HL-60 (cell line): ENCODE results near the gene KCNJ12.
"Not testable (repeated sequence)": the region's sequence is repeated elsewhere in the genome, so short reads cannot be mapped to it uniquely, and the experiment has no call there.

ENCODE experiments used
- GABPA ChIP-seq: IDR thresholded peaks from 2 replicates; pipeline ENCODE4 v1.6.1; 2012; ENCODE audit warnings: low read depth
- POLR2AphosphoS5 ChIP-seq: IDR thresholded peaks from 2 replicates; pipeline ENCODE4 v1.6.1; 2012; ENCODE audit warnings: low read depth
- SPI1 ChIP-seq: IDR thresholded peaks from 2 replicates; pipeline ENCODE4 v1.6.1; 2012; ENCODE audit warnings: low read depth, mild to moderate bottlenecking, borderline replicate concordance
- TF ChIP-seq, protein P1 (sequence below): IDR thresholded peaks from one replicate; pipeline ENCODE4 v1.5.1; 2011; ENCODE audit warnings: low read length, control low read depth, inconsistent platforms; ENCODE audit not compliant: insufficient read depth
- TF ChIP-seq, protein P2 (sequence below): IDR thresholded peaks from 2 replicates; pipeline ENCODE4 v1.6.1; 2012; ENCODE audit warnings: low read depth; ENCODE audit not compliant: insufficient replicate concordance

DNA sequence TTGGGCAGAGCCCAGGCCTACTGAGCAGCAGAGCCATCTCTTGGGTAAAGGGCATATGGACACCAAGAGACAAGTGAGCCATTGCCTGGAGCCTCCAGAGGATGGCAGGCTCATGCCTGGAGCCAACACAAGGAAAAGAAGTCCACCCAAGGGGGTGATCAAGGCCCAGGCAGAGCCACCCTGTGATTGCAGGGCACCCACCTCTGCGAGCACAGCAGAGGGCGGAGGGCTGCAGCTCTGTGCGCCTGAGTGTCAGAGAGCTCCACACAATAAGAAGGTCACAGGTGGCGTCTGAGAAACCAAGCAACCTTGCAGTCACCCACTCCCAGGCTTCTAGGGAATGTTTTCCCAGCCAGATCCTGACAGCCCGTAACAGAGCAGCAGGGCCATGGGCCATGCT, 57.8 kb downstream of the KCNJ12 start:
- not testable (repeated sequence) for TF ChIP-seq POLR2AphosphoS5, GABPA, SPI1
- TF ChIP-seq, protein P1, sequence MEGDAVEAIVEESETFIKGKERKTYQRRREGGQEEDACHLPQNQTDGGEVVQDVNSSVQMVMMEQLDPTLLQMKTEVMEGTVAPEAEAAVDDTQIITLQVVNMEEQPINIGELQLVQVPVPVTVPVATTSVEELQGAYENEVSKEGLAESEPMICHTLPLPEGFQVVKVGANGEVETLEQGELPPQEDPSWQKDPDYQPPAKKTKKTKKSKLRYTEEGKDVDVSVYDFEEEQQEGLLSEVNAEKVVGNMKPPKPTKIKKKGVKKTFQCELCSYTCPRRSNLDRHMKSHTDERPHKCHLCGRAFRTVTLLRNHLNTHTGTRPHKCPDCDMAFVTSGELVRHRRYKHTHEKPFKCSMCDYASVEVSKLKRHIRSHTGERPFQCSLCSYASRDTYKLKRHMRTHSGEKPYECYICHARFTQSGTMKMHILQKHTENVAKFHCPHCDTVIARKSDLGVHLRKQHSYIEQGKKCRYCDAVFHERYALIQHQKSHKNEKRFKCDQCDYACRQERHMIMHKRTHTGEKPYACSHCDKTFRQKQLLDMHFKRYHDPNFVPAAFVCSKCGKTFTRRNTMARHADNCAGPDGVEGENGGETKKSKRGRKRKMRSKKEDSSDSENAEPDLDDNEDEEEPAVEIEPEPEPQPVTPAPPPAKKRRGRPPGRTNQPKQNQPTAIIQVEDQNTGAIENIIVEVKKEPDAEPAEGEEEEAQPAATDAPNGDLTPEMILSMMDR = not testable (repeated sequence)
- TF ChIP-seq, protein P2, sequence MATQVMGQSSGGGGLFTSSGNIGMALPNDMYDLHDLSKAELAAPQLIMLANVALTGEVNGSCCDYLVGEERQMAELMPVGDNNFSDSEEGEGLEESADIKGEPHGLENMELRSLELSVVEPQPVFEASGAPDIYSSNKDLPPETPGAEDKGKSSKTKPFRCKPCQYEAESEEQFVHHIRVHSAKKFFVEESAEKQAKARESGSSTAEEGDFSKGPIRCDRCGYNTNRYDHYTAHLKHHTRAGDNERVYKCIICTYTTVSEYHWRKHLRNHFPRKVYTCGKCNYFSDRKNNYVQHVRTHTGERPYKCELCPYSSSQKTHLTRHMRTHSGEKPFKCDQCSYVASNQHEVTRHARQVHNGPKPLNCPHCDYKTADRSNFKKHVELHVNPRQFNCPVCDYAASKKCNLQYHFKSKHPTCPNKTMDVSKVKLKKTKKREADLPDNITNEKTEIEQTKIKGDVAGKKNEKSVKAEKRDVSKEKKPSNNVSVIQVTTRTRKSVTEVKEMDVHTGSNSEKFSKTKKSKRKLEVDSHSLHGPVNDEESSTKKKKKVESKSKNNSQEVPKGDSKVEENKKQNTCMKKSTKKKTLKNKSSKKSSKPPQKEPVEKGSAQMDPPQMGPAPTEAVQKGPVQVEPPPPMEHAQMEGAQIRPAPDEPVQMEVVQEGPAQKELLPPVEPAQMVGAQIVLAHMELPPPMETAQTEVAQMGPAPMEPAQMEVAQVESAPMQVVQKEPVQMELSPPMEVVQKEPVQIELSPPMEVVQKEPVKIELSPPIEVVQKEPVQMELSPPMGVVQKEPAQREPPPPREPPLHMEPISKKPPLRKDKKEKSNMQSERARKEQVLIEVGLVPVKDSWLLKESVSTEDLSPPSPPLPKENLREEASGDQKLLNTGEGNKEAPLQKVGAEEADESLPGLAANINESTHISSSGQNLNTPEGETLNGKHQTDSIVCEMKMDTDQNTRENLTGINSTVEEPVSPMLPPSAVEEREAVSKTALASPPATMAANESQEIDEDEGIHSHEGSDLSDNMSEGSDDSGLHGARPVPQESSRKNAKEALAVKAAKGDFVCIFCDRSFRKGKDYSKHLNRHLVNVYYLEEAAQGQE = not testable (repeated sequence)
